Chondrocyte (in vitro differentiated cells): ENCODE measurements around the gene HNRNPR. TPM values are rescaled to one million over a fixed set of nuclear protein-coding genes. Genes with fewer than 3 reads are reported as not detected.
A peak's percentile ranks its signal among the peaks of the same experiment; 100 is the strongest.

Experiments
- DNase-seq: peaks from one replicate; pipeline ENCODE4 v3.0.0; 2021; ENCODE audit warnings: mixed read lengths, low spot score
- H3K27ac Mint-ChIP-seq: one replicate; pipeline ENCODE4 v1.8.0; 2021; ENCODE audit warnings: mild to moderate bottlenecking, moderate library complexity, mixed read lengths; ENCODE audit not compliant: unreplicated experiment
- H3K27me3 Mint-ChIP-seq: 2 replicates; pipeline ENCODE4 v1.8.0; 2021; ENCODE audit warnings: low read depth, mixed read lengths
- H3K36me3 Mint-ChIP-seq: 2 replicates; pipeline ENCODE4 v1.8.0; 2021; ENCODE audit warnings: low read depth, mixed read lengths
- H3K4me1 Mint-ChIP-seq: 2 replicates; pipeline ENCODE4 v1.8.0; 2021; ENCODE audit warnings: low read depth, mild to moderate bottlenecking, mixed read lengths
- H3K4me3 Mint-ChIP-seq: one replicate; pipeline ENCODE4 v1.8.0; 2021; ENCODE audit warnings: mild to moderate bottlenecking, moderate library complexity, mixed read lengths; ENCODE audit not compliant: unreplicated experiment
- H3K9me3 Mint-ChIP-seq: 2 replicates; pipeline ENCODE4 v1.8.0; 2021; ENCODE audit warnings: low read depth, mixed read lengths
- CTCF ChIP-seq: fragments of 200-600 bp; sonication (generic); IDR thresholded peaks from 2 replicates; pipeline ENCODE4 v1.5.0; 2021; ENCODE audit warnings: antibody characterized with exemption, mild to moderate bottlenecking, moderate library complexity
- total RNA-seq: library from RNA; stranded (reverse); gene quantifications from 3 replicates; pipeline ENCODE4 v1.2.1, GENCODE V29; 2021

HNRNPR gene
- total RNA-seq, 1 donor from 2014 or later = 91.3 TPM

- Mint-ChIP-seq H3K27me3 (no peaks in the 10 kb centered on the region), H3K27ac (peak overlapping the region; percentile 99), H3K4me3 (peak overlapping the region; percentile 83), H3K36me3 (peaks cover 17% of the 10 kb centered on the region), H3K4me1 (peaks cover 45% of the 10 kb centered on the region), H3K9me3 (peaks cover 6% of the 10 kb centered on the region)
- no peak for DNase-seq
- TF ChIP-seq CTCF = no peak
These were observed 26.9 kb upstream of the HNRNPR start for GRCh38 chr1:23370709-23371584.

- DNase-seq = no peak
- Mint-ChIP-seq H3K27me3 (no peaks in the 10 kb centered on the region), H3K4me3 (peak overlapping the region; percentile 83), H3K9me3 (peaks cover 7% of the 10 kb centered on the region), H3K27ac (peak overlapping the region; percentile 99), H3K36me3 (peaks cover 21% of the 10 kb centered on the region), H3K4me1 (peaks cover 46% of the 10 kb centered on the region)
- TF ChIP-seq CTCF = no peak
These were observed 26.2 kb upstream of the HNRNPR start for GRCh38 chr1:23370330-23370708.

- Mint-ChIP-seq H3K4me1 (peaks cover 46% of the 10 kb centered on the region), H3K27ac (peak within 1 kb of the TSS; percentile 99), H3K36me3 (peaks cover 26% of the 10 kb centered on the region), H3K4me3 (peak within 1 kb of the TSS; percentile 83), H3K9me3 (peaks cover 7% of the 10 kb centered on the region), H3K27me3 (no peaks in the 10 kb centered on the region)
- no peak for DNase-seq
- no peak for TF ChIP-seq CTCF
These were observed 25.4 kb upstream of the HNRNPR start, which contains the start of gene ZNF436 for GRCh38 chr1:23369335-23370013. ZNF436 (minus strand) TSS chr1:23369836; CDS start chr1:23368005, 1,831 bp downstream.

- peaks cover 34% of the 10 kb centered on the region for H3K36me3 Mint-ChIP-seq
- H3K4me1 Mint-ChIP-seq = peaks cover 46% of the 10 kb centered on the region
- peak overlapping the region; percentile 83 for H3K4me3 Mint-ChIP-seq
- peaks cover 7% of the 10 kb centered on the region for H3K9me3 Mint-ChIP-seq
- H3K27ac Mint-ChIP-seq = peak overlapping the region; percentile 99
- peak; percentile 97 for DNase-seq
- no peaks in the 10 kb centered on the region for H3K27me3 Mint-ChIP-seq
- TF ChIP-seq CTCF = peak; percentile 58
These were observed 24.7 kb upstream of the HNRNPR start for GRCh38 chr1:23368562-23369334.
